IMR-90 (cell line): ENCODE data around the gene FUT7. TPM values are rescaled to one million over a fixed set of nuclear protein-coding genes. Genes with fewer than 3 reads are reported as not detected.

Experiments used
- ATAC-seq: fragments of 200-7000 bp; cut with Tn5 transposase; 2 replicates; pipeline ENCODE4 v1.9.1; 2020; ENCODE audit warnings: low read depth, mild to moderate bottlenecking, moderate library complexity
- BruUV-seq: library from RNA; stranded (reverse); fragments of 400-500 nt; replicated peaks from 2 replicates; lab custom pipeline; 2021; lab: Mats Ljungman, UMichigan
- CTCF ChIA-PET: fragments of 300-600 bp; formaldehyde crosslinking; extraction: SDS; loops from one replicate; lab custom pipeline; 2021; ENCODE audit warnings: antibody characterized with exemption; lab: Yijun Ruan, JAX
- POLR2A ChIA-PET: fragments of 300-600 bp; sonication (Branson Sonifier 250); formaldehyde crosslinking; loops from one replicate; lab custom pipeline; 2022; ENCODE audit warnings: antibody characterized with exemption; ENCODE audit not compliant: unreplicated experiment; lab: Charles Lee
- DNase-seq: peaks from one replicate; pipeline ENCODE4 v3.0.0; 2013
- H2AFZ ChIP-seq: replicated peaks from 2 replicates; pipeline ENCODE3; 2013; ENCODE audit warnings: low read length, mild to moderate bottlenecking; ENCODE audit not compliant: poor library complexity
- H2AK5ac ChIP-seq: 2 replicates; pipeline ENCODE4 v1.6.1; 2013; ENCODE audit warnings: low read depth, low read length, inconsistent platforms
- H2AK9ac ChIP-seq: replicated peaks from 2 replicates; pipeline ENCODE3; 2013; ENCODE audit warnings: mild to moderate bottlenecking, low read depth, low read length, moderate library complexity; ENCODE audit not compliant: poor library complexity
- H2BK120ac ChIP-seq: 2 replicates; pipeline ENCODE4 v1.6.1; 2013; ENCODE audit warnings: low read depth, low read length, inconsistent platforms
- H2BK15ac ChIP-seq: 3 replicates; pipeline ENCODE4 v1.6.1; 2013; ENCODE audit warnings: low read depth, low read length, inconsistent platforms
- H2BK20ac ChIP-seq: 2 replicates; pipeline ENCODE4 v1.6.1; 2013; ENCODE audit warnings: low read depth, mild to moderate bottlenecking, inconsistent platforms, low read length, moderate library complexity
- H2BK5ac ChIP-seq: 2 replicates; pipeline ENCODE4 v1.6.1; 2013; ENCODE audit warnings: mild to moderate bottlenecking, low read depth, low read length, inconsistent platforms; ENCODE audit not compliant: poor library complexity, severe bottlenecking
- H3K14ac ChIP-seq: replicated peaks from 2 replicates; pipeline ENCODE4 v1.6.1; 2013; ENCODE audit warnings: low read depth, low read length, inconsistent platforms
- H3K18ac ChIP-seq: 2 replicates; pipeline ENCODE4 v1.6.1; 2013; ENCODE audit warnings: low read depth, low read length, control low read depth
- H3K23ac ChIP-seq: 2 replicates; pipeline ENCODE4 v1.6.1; 2013; ENCODE audit warnings: low read depth, low read length, inconsistent platforms
- H3K27ac ChIP-seq: 2 replicates; pipeline ENCODE4 v1.5.1; 2013; ENCODE audit warnings: mild to moderate bottlenecking, control low read depth, low read length; ENCODE audit not compliant: insufficient read depth
- H3K27me3 ChIP-seq: 2 replicates; pipeline ENCODE4 v1.6.1; 2013; ENCODE audit warnings: low read length; ENCODE audit not compliant: control insufficient read depth, insufficient read depth
- H3K36me3 ChIP-seq: 2 replicates; pipeline ENCODE4 v1.6.1; 2013; ENCODE audit warnings: low read length, mixed read lengths; ENCODE audit not compliant: control insufficient read depth, insufficient read depth
- H3K4ac ChIP-seq: 2 replicates; pipeline ENCODE4 v1.6.1; 2013; ENCODE audit warnings: low read depth, low read length, inconsistent platforms
- H3K4me1 ChIP-seq: 2 replicates; pipeline ENCODE4 v1.6.1; 2013; ENCODE audit warnings: low read length, mixed read lengths; ENCODE audit not compliant: control insufficient read depth, insufficient read depth
- H3K4me2 ChIP-seq: 2 replicates; pipeline ENCODE4 v1.6.1; 2013; ENCODE audit warnings: low read depth, mild to moderate bottlenecking, control low read depth, low read length, moderate library complexity
- H3K4me3 ChIP-seq: 2 replicates; pipeline ENCODE4 v1.5.1; 2013; ENCODE audit warnings: low read depth, mild to moderate bottlenecking, control low read depth, low read length, moderate library complexity; ENCODE audit not compliant: insufficient read depth
- H3K56ac ChIP-seq: 2 replicates; pipeline ENCODE4 v1.6.1; 2013; ENCODE audit warnings: low read length, inconsistent platforms; ENCODE audit not compliant: insufficient read depth; ENCODE audit errors: extremely low read depth
- H3K79me1 ChIP-seq, 2 experiments: 2 replicates each; pipeline ENCODE4 v1.6.1; 2013; ENCODE audit warnings: low read length in 2 of 2, inconsistent platforms in 1 of 2, low read depth in 1 of 2
- H3K9ac ChIP-seq: 2 replicates; pipeline ENCODE4 v1.6.1; 2013; ENCODE audit warnings: low read depth, low read length, control low read depth
- H3K9me1 ChIP-seq: 2 replicates; pipeline ENCODE4 v1.6.1; 2013; ENCODE audit warnings: low read length, inconsistent platforms; ENCODE audit not compliant: insufficient read depth
- H3K9me3 ChIP-seq: 2 replicates; pipeline ENCODE4 v1.6.1; 2013; ENCODE audit warnings: low read length; ENCODE audit not compliant: control insufficient read depth, insufficient read depth
- H4K20me1 ChIP-seq: 2 replicates; pipeline ENCODE4 v1.6.1; 2013; ENCODE audit warnings: low read length, inconsistent platforms; ENCODE audit not compliant: insufficient read depth
- H4K5ac ChIP-seq: 2 replicates; pipeline ENCODE4 v1.6.1; 2013; ENCODE audit warnings: mild to moderate bottlenecking, low read depth, low read length, control low read depth
- H4K8ac ChIP-seq, 2 experiments: 2 replicates each; pipeline ENCODE4 v1.6.1; 2013; ENCODE audit warnings: low read depth in 2 of 2, low read length in 2 of 2, control low read depth in 1 of 2, inconsistent platforms in 1 of 2
- H4K91ac ChIP-seq: 2 replicates; pipeline ENCODE4 v1.6.1; 2013; ENCODE audit warnings: low read depth, low read length, inconsistent platforms; ENCODE audit not compliant: insufficient read depth
- BHLHE40 ChIP-seq: fragments of 150-350 bp; IDR thresholded peaks from 2 replicates; pipeline ENCODE4 v1.6.1; 2016; ENCODE audit warnings: mild to moderate bottlenecking, low read depth, low read length
- CTCF ChIP-seq: conservative IDR thresholded peaks from 2 replicates; pipeline ENCODE4 v1.5.1; 2012; ENCODE audit warnings: mild to moderate bottlenecking, low read depth, low read length, improper control_type of control experiment
- WGBS, 2 experiments: methylation state at CpG; one replicate each; pipeline versions ENCODE4 v1.1.5 to v1.1.7; 2013; ENCODE audit warnings: missing lambda C conversion rate in 2 of 2; ENCODE audit not compliant: insufficient read length in 1 of 2; ENCODE audit errors: extremely low coverage in 2 of 2; 5-methylcytosine and 5-hydroxymethylcytosine counted together
- dilution Hi-C: fragments of 300-500 bp; cut with HindIII; formaldehyde crosslinking; loops from one replicate; pipeline ENCODE4 v1.14.3; 2018; ENCODE audit warnings: low sequenced_read_pairs; ENCODE audit not compliant: unreplicated experiment
- in situ Hi-C: fragments of 300-500 bp; cut with MboI; formaldehyde crosslinking; loops from 3 replicates; pipeline ENCODE4 v1.14.3; 2019; ENCODE audit warnings: low sequenced_read_pairs, inconsistent platforms, mixed read lengths
- intact Hi-C: fragments of 100-400 bp; cut with micrococcal nuclease; formaldehyde crosslinking; loops from 2 replicates; pipeline ENCODE4 v1.10.0; 2022
- polyA plus RNA-seq, 3 experiments: library from polyadenylated mRNA; depleted of rRNA; stranded (reverse); fragments of >200 nt; gene quantifications; 2 replicates each; pipeline ENCODE4 v1.2.3, GENCODE V29; 2012; ENCODE audit warnings: low replicate concordance in 1 of 3
- total RNA-seq: library from RNA; depleted of rRNA; stranded (reverse); fragments of >200 nt; gene quantifications from 2 replicates; pipeline ENCODE4 v1.2.3, GENCODE V29; 2012

Gene FUT7
- total and polyA plus RNA-seq, 2 of the 4 experiments (the other 2 are of a cell fraction): not detected

- POLR2A ChIA-PET: no interaction called here
- peak overlapping the region; percentile 4 for H4K91ac ChIP-seq
- intact Hi-C loops (no loop called here), in situ Hi-C loops (no loop called here), dilution Hi-C loops (no loop called here)
- peak overlapping the region; percentile 71 for H3K14ac ChIP-seq
- H3K9me1 ChIP-seq: no peaks in the 10 kb centered on the region
- H3K23ac ChIP-seq: peak overlapping the region; percentile 65
- peak overlapping the region; percentile 96 for H2AK9ac ChIP-seq
- no peak overlapping the region for H2BK20ac ChIP-seq
- CTCF ChIA-PET: interaction anchor here (1.5 kb wide), 1 partner anchor 31 kb away, joined by 5 read pairs; no protein-coding TSS in a partner anchor
- peak overlapping the region; percentile 41 to 67; a peak in 2 of 4 replicates for H4K8ac ChIP-seq
- peak overlapping the region; percentile 99 for H3K4me3 ChIP-seq
- no peak overlapping the region for H2BK15ac ChIP-seq
- no peak overlapping the region for H4K5ac ChIP-seq
- peak overlapping the region; percentile 94 for H2AFZ ChIP-seq
- peaks cover 4% of the 10 kb centered on the region for H3K4me1 ChIP-seq
- H2BK120ac ChIP-seq: peak overlapping the region; percentile 40; the same call in 1 of the 2 replicates
- no peaks in the 10 kb centered on the region for H3K27me3 ChIP-seq
- DNase-seq: no peak
- peak overlapping the region; percentile 13; the same call in 1 of the 2 replicates for H3K27ac ChIP-seq
- H3K36me3 ChIP-seq: peaks cover 24% of the 10 kb centered on the region; the same call in 1 of the 2 replicates
- H2AK5ac ChIP-seq: peak overlapping the region; percentile 20
- no peak for TF ChIP-seq CTCF
- TF ChIP-seq BHLHE40: no peak
- H3K4ac ChIP-seq: peak overlapping the region; percentile 84
- no peak overlapping the region; the same call in 1 of the 2 replicates for H3K18ac ChIP-seq
- peak overlapping the region; percentile 24 for H2BK5ac ChIP-seq
- H3K4me2 ChIP-seq: peak overlapping the region; percentile 89
- 22% methylated on average over 37 of the region's 76 CpGs; no CpG with 5 or more reads in 1 of the 2 experiments for WGBS, 2 experiments
- peaks cover 8 to 34% of the 10 kb centered on the region in 2 experiments for H3K79me1 ChIP-seq
- peak; percentile 13 for ATAC-seq
- BruUV-seq: no TSS peak
- H4K20me1 ChIP-seq: peaks cover 10% of the 10 kb centered on the region
- H3K56ac ChIP-seq: peak overlapping the region; percentile 41
- H3K9me3 ChIP-seq: no peaks in the 10 kb centered on the region
- H3K9ac ChIP-seq: peak overlapping the region; percentile 40
These were observed 46.1 kb upstream of the FUT7 start for GRCh38 chr9:137077758-137078693.
